H1 (cell line): ENCODE measurements around the gene USP20. TPM values are rescaled to one million over a fixed set of nuclear protein-coding genes. Genes with fewer than 3 reads are reported as not detected.

ENCODE experiments used
- CTCF ChIA-PET: fragments of 300-600 bp; sonication (Branson Sonifier 250); formaldehyde crosslinking; loops from one replicate; lab custom pipeline; 2021; ENCODE audit not compliant: partially characterized antibody; lab: Charles Lee
- POLR2A ChIA-PET: fragments of 300-600 bp; sonication (Branson Sonifier 250); formaldehyde crosslinking; loops from one replicate; lab custom pipeline; 2021; ENCODE audit warnings: inconsistent platforms; ENCODE audit not compliant: partially characterized antibody; lab: Charles Lee
- DNase-seq, 2 experiments: peaks; one replicate each; pipeline versions ENCODE4 v3.0.0 to v3.0.0-alpha.2; 2010 to 2022; ENCODE audit warnings: low spot score in 2 of 2, low read depth in 1 of 2, mixed read lengths in 1 of 2
- FAIRE-seq: peaks from 2 replicates; lab custom pipeline; 2011; peaks lifted over from hg19 to GRCh38; lab: Jason Lieb, UNC
- H2AFZ ChIP-seq: 2 replicates; pipeline ENCODE4 v1.8.1; 2012; ENCODE audit warnings: low read length, inconsistent platforms
- H2AK5ac ChIP-seq: 2 replicates; pipeline ENCODE4 v1.6.1; 2013; ENCODE audit warnings: low read depth, low read length
- H2BK120ac ChIP-seq: replicated peaks from 2 replicates; pipeline ENCODE3; 2013; ENCODE audit warnings: low read depth, low read length, inconsistent platforms
- H2BK12ac ChIP-seq: 2 replicates; pipeline ENCODE4 v1.6.1; 2013; ENCODE audit warnings: low read depth, low read length
- H2BK15ac ChIP-seq: 2 replicates; pipeline ENCODE4 v1.6.1; 2013; ENCODE audit warnings: low read length
- H2BK20ac ChIP-seq: 2 replicates; pipeline ENCODE4 v1.6.1; 2013; ENCODE audit warnings: low read length
- H2BK5ac ChIP-seq: 2 replicates; pipeline ENCODE4 v1.6.1; 2013; ENCODE audit warnings: low read depth, low read length
- H3K14ac ChIP-seq: 2 replicates; pipeline ENCODE4 v1.6.1; 2013; ENCODE audit warnings: inconsistent platforms; ENCODE audit not compliant: insufficient read length
- H3K18ac ChIP-seq: 2 replicates; pipeline ENCODE4 v1.6.1; 2013; ENCODE audit warnings: low read length; ENCODE audit errors: extremely low read depth
- H3K23ac ChIP-seq: 2 replicates; pipeline ENCODE4 v1.6.1; 2013; ENCODE audit warnings: inconsistent platforms; ENCODE audit not compliant: insufficient read length
- H3K23me2 ChIP-seq: 2 replicates; pipeline ENCODE4 v1.6.1; 2013; ENCODE audit warnings: low read depth, low read length
- H3K27ac ChIP-seq: 2 replicates; pipeline ENCODE4 v1.6.1; 2011; ENCODE audit warnings: low read depth, low read length, inconsistent platforms
- H3K27me3 ChIP-seq, 4 experiments: replicated peaks in 1 of 4; 1 replicate in 1 of 4; 2 replicates in 3 of 4; pipeline versions ENCODE4 v1.6.1 to v1.8.1; 2011 to 2013; ENCODE audit warnings: low read length in 3 of 4, mild to moderate bottlenecking in 3 of 4, inconsistent platforms in 2 of 4, mixed read lengths in 2 of 4, moderate library complexity in 1 of 4; ENCODE audit not compliant: control insufficient read depth in 3 of 4, insufficient read depth in 3 of 4; ENCODE audit errors: extremely low read depth in 1 of 4
- H3K36me3 ChIP-seq, 4 experiments: 2 replicates each; pipeline versions ENCODE4 v1.6.1 to v1.8.1; 2011 to 2013; ENCODE audit warnings: mild to moderate bottlenecking in 4 of 4, low read length in 3 of 4, moderate library complexity in 2 of 4, control low read depth in 1 of 4, inconsistent platforms in 1 of 4; ENCODE audit not compliant: insufficient read depth in 4 of 4, control insufficient read depth in 2 of 4
- H3K4ac ChIP-seq: replicated peaks from 2 replicates; pipeline ENCODE3; 2013; ENCODE audit warnings: low read length, low read depth, mixed read lengths, inconsistent platforms; ENCODE audit not compliant: insufficient read length
- H3K4me1 ChIP-seq, 4 experiments: replicated peaks in 1 of 4; 1 replicate in 1 of 4; 2 replicates in 3 of 4; pipeline versions ENCODE4 v1.6.1 to v1.8.1; 2011 to 2013; ENCODE audit warnings: low read length in 3 of 4, inconsistent platforms in 2 of 4, mixed read lengths in 1 of 4; ENCODE audit not compliant: insufficient read depth in 4 of 4, control insufficient read depth in 3 of 4
- H3K4me2 ChIP-seq, 2 experiments: 2 replicates each; pipeline versions ENCODE4 v1.6.1 to v1.8.1; 2011 to 2013; ENCODE audit warnings: low read depth in 2 of 2, low read length in 2 of 2, control low read depth in 1 of 2, inconsistent platforms in 1 of 2, mild to moderate bottlenecking in 1 of 2; ENCODE audit not compliant: insufficient read depth in 1 of 2
- H3K4me3 ChIP-seq, 4 experiments: fragments of 200-600, 300-600 bp in 1 of 4; sonication (generic), shearing (Covaris generic), sonication (Bioruptor Twin) in 1 of 4; 2 replicates each; pipeline versions ENCODE4 v1.5.1 to v1.8.1; 2011 to 2016; ENCODE audit warnings: low read length in 4 of 4, low read depth in 3 of 4, control low read depth in 2 of 4, inconsistent platforms in 2 of 4, mild to moderate bottlenecking in 2 of 4, mixed read lengths in 1 of 4, moderate library complexity in 1 of 4; ENCODE audit not compliant: insufficient read depth in 2 of 4; ENCODE audit errors: extremely low read depth in 1 of 4
- H3K56ac ChIP-seq: replicated peaks from 2 replicates; pipeline ENCODE3; 2013; ENCODE audit warnings: low read depth, mild to moderate bottlenecking, mixed read lengths, low read length, inconsistent platforms; ENCODE audit not compliant: insufficient read length
- H3K79me1 ChIP-seq: 2 replicates; pipeline ENCODE4 v1.6.1; 2013; ENCODE audit warnings: low read depth, low read length, control low read depth
- H3K79me2 ChIP-seq, 2 experiments: 2 replicates each; pipeline versions ENCODE4 v1.6.1 to v1.8.1; 2012 to 2013; ENCODE audit warnings: low read length in 2 of 2, mild to moderate bottlenecking in 2 of 2, inconsistent platforms in 1 of 2; ENCODE audit not compliant: insufficient read depth in 2 of 2, control insufficient read depth in 1 of 2
- H3K9ac ChIP-seq, 4 experiments: replicated peaks in 1 of 4; 1 replicate in 1 of 4; 2 replicates in 3 of 4; pipeline versions ENCODE4 v1.6.1 to v1.8.1; 2011 to 2013; ENCODE audit warnings: low read depth in 3 of 4, low read length in 3 of 4, control low read depth in 2 of 4, mild to moderate bottlenecking in 2 of 4, moderate library complexity in 2 of 4, inconsistent platforms in 1 of 4; ENCODE audit errors: extremely low read depth in 1 of 4
- H3K9me3 ChIP-seq, 2 experiments: 2 replicates each; pipeline versions ENCODE4 v1.6.1 to v1.8.1; 2012 to 2013; ENCODE audit warnings: mild to moderate bottlenecking in 2 of 2, moderate library complexity in 2 of 2, control low read depth in 1 of 2, inconsistent platforms in 1 of 2, low read depth in 1 of 2, low read length in 1 of 2, mixed read lengths in 1 of 2; ENCODE audit not compliant: insufficient read depth in 2 of 2
- H4K20me1 ChIP-seq, 2 experiments: replicated peaks in 1 of 2; 2 replicates each; pipeline versions ENCODE3 to v1.8.1; 2011 to 2013; ENCODE audit warnings: inconsistent platforms in 2 of 2, low read length in 2 of 2, mild to moderate bottlenecking in 1 of 2; ENCODE audit not compliant: insufficient read depth in 2 of 2, control insufficient read depth in 1 of 2
- H4K5ac ChIP-seq: 2 replicates; pipeline ENCODE4 v1.6.1; 2013; ENCODE audit warnings: low read length, low read depth, mixed read lengths, inconsistent platforms; ENCODE audit not compliant: insufficient read length
- H4K8ac ChIP-seq: 2 replicates; pipeline ENCODE4 v1.8.0; 2013; ENCODE audit warnings: mild to moderate bottlenecking, moderate library complexity, low read length, inconsistent platforms; ENCODE audit not compliant: insufficient read depth; ENCODE audit errors: extremely low read depth
- H4K91ac ChIP-seq: replicated peaks from 2 replicates; pipeline ENCODE3; 2013; ENCODE audit warnings: low read length, mixed read lengths, inconsistent platforms; ENCODE audit not compliant: insufficient read length
- ATF3 ChIP-seq: IDR thresholded peaks from 2 replicates; pipeline ENCODE4 v1.6.1; 2011; ENCODE audit warnings: low read depth, mild to moderate bottlenecking, low read length; ENCODE audit not compliant: insufficient read depth
- E2F6 ChIP-seq: IDR thresholded peaks from 2 replicates; pipeline ENCODE4 v1.6.1; 2012; ENCODE audit warnings: inconsistent platforms
- EGR1 ChIP-seq: IDR thresholded peaks from 2 replicates; pipeline ENCODE4 v1.6.1; 2011; ENCODE audit warnings: low read depth, low read length, borderline replicate concordance
- JUND ChIP-seq: IDR thresholded peaks from 2 replicates; pipeline ENCODE4 v1.6.1; 2011; ENCODE audit warnings: mild to moderate bottlenecking, improper control_type of control experiment, low read length
- PHF8 ChIP-seq: fragments of 200-600 bp; sonication (generic); conservative IDR thresholded peaks from 2 replicates; pipeline ENCODE4 v1.7.1; 2012; ENCODE audit warnings: low read depth, mild to moderate bottlenecking, inconsistent platforms, low read length, moderate library complexity
- SIRT6 ChIP-seq: IDR thresholded peaks from one replicate; pipeline ENCODE4 v1.7.1; 2012; ENCODE audit warnings: low read length, inconsistent platforms
- SUZ12 ChIP-seq: fragments of 200-600 bp; sonication (generic); IDR thresholded peaks from 2 replicates; pipeline ENCODE4 v1.6.1; 2012; ENCODE audit warnings: mild to moderate bottlenecking, inconsistent platforms, low read length, moderate library complexity, mixed read lengths
- ZNF274 ChIP-seq: IDR thresholded peaks from 2 replicates; pipeline ENCODE4 v1.7.0; 2012; ENCODE audit warnings: low read length, borderline replicate concordance; ENCODE audit errors: extremely low read depth
- WGBS, 2 experiments: shearing (Covaris generic) in 1 of 2; methylation state at CpG; one replicate each; pipeline versions ENCODE4 v1.1.6 to v1.1.7; 2013 to 2015; ENCODE audit warnings: low lambda C conversion rate in 2 of 2, mixed read lengths in 2 of 2, inconsistent platforms in 1 of 2, low coverage in 1 of 2, missing lambda C conversion rate in 1 of 2; ENCODE audit not compliant: insufficient replicate concordance in 2 of 2, insufficient coverage in 1 of 2, insufficient read length in 1 of 2; ENCODE audit errors: extremely low coverage in 1 of 2, missing lambda C conversion rate in 1 of 2; 5-methylcytosine and 5-hydroxymethylcytosine counted together
- polyA plus RNA-seq, 7 experiments: library from polyadenylated mRNA; depleted of rRNA in 3 of 7; stranded (reverse) in 5 of 7; unstranded in 2 of 7; fragments of >200 nt in 5 of 7; fragments of 200-250 nt in 2 of 7; gene quantifications; 1 replicate in 5 of 7; 2 replicates in 1 of 7; 4 replicates in 1 of 7; pipeline versions ENCODE4 v1.2.1 to v1.2.3, GENCODE V29; 2011 to 2013; ENCODE audit warnings: missing spikeins in 2 of 7, mixed read lengths in 2 of 7
- total RNA-seq: library from RNA; stranded (reverse); fragmentation: NEBNext Ultra II Directional; extraction: Animal tissue kit (Norgen Biotek cat#: 25700); gene quantifications from 2 replicates; pipeline ENCODE4 v1.2.1, GENCODE V29; 2021

Gene USP20
- total and polyA plus RNA-seq, 2 of the 8 experiments (the other 6 are each of a cell fraction or from before 2014, with no cell fraction given), result 13.4 to 23.0 TPM

- Histone ChIP-seq H3K4me1 (peaks cover 0 to 2% (median 0%) of the 10 kb centered on the region in 4 experiments; a peak in 1 of 7 replicates), H3K9me3 (no peaks in the 10 kb centered on the region), H3K36me3 (peaks cover 0 to 16% (median 2%) of the 10 kb centered on the region in 4 experiments; a peak in 6 of 8 replicates), H2BK5ac (no peak overlapping the region), H3K23me2 (no peaks in the 10 kb centered on the region), H3K14ac (no peak overlapping the region), H3K4me3 (no peak overlapping the region), H3K4me2 (no peak overlapping the region), H3K9ac (no peak overlapping the region), H3K79me2 (no peaks in the 10 kb centered on the region), H2AK5ac (no peak overlapping the region), H2BK20ac (no peak overlapping the region), H3K27me3 (no peaks in the 10 kb centered on the region), H3K23ac (no peak overlapping the region), H4K8ac (no peak overlapping the region), H4K91ac (no peak overlapping the region), H2AFZ (no peak overlapping the region), H4K20me1 (peaks cover 0 to 2% of the 10 kb centered on the region in 2 experiments), H3K18ac (no peak overlapping the region), H3K79me1 (no peaks in the 10 kb centered on the region), H2BK120ac (no peak overlapping the region), H2BK12ac (no peak overlapping the region), H3K4ac (no peak overlapping the region), H4K5ac (no peak overlapping the region), H3K27ac (no peak overlapping the region), H3K56ac (no peak overlapping the region), H2BK15ac (no peak overlapping the region)
- FAIRE-seq (no peak), DNase-seq (no peak)
- ChIA-PET POLR2A (interaction anchor here (0.8 kb wide), 1 partner anchor 29 kb away, joined by 3 read pairs; no protein-coding TSS in a partner anchor), CTCF (interaction anchor here (0.6 to 2.5 kb wide), 2 partner anchors 13 to 68 kb away, joined by 3 to 6 read pairs; no protein-coding TSS in a partner anchor)
- 64% methylated on average over 1 of the region's 2 CpGs; no CpG with 5 or more reads in 1 of the 2 experiments for WGBS, 2 experiments
- TF ChIP-seq JUND (no peak), E2F6 (no peak), SUZ12 (no peak), ATF3 (no peak), PHF8 (no peak), SIRT6 (no peak), EGR1 (no peak), ZNF274 (no peak)
These were observed 64.4 kb downstream of the USP20 start for GRCh38 chr9:129899620-129900019.
